ENCODE results near the gene IKZF1. TPM values are rescaled to one million over a fixed set of nuclear protein-coding genes. Genes with fewer than 3 reads are reported as not detected.

IKZF1 gene
- total RNA-seq, 1 experiment from 2014 or later, result 2.3 TPM

DNA sequence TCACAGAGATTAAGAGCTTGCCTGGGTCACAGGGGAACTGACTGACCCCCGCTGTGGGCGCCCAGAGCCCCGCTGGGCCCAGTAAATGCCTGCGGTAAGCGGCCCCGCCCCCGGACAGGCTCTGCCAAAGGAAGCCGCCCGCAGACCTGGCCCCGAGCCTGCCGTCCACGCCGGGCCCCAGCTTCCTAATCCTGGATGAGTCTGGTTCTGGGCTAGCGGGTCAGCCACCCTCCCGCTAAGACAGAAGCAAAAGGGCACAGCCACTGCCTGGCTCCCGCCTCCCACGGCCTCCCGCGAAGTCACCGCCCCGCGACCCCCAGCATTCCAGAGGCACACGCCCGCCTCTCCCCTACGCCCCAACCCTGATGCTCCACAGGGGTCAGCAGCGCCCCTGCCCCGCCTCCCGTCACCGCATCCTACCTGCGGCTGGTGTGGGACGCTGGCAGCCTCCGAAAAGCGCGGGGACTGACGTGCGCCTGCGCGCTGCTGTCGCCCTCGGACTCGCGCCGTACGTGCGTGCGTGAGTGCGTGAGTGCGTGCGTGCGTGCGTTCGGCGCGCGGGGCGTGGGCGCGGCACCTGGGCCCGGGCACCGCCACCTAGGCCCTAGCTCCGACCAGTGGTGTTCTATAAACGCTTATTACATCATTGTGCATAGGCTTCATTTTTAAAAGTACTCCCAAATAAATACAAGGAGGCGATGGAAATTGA is 145.5 kb downstream of the IKZF1 start, which contains the start of gene FIGNL1:
Gene FIGNL1 (minus strand): TSS at position 470 of the 709 bp plus-strand sequence. CDS start 3,063 bp downstream, outside the sequence.
- ChIA-PET CTCF (interaction anchor here (0.6 to 2.2 kb wide), 5 partner anchors 32 to 711 kb away, joined by 3 to 5 read pairs (median 4); partner anchors contain the start of gene ZPBP), POLR2A (no interaction called here)
- no peak within 1 kb of the TSS for H3K27ac Mint-ChIP-seq
- peaks cover 8% of the 10 kb centered on the region for H3K36me3 Mint-ChIP-seq
- H3K4me3 Mint-ChIP-seq, result peak within 1 kb of the TSS; percentile 66
- peaks cover 12% of the 10 kb centered on the region for H3K4me1 Mint-ChIP-seq
- no peaks in the 10 kb centered on the region for H3K9me3 Mint-ChIP-seq
- H3K27me3 Mint-ChIP-seq (ENCODE audit: low read depth), result peaks cover 12% of the 10 kb centered on the region
- DNase-seq (ENCODE audit: low spot score), result peak; percentile 65
- ATAC-seq, result peak; percentile 90
- TF ChIP-seq, protein P1, sequence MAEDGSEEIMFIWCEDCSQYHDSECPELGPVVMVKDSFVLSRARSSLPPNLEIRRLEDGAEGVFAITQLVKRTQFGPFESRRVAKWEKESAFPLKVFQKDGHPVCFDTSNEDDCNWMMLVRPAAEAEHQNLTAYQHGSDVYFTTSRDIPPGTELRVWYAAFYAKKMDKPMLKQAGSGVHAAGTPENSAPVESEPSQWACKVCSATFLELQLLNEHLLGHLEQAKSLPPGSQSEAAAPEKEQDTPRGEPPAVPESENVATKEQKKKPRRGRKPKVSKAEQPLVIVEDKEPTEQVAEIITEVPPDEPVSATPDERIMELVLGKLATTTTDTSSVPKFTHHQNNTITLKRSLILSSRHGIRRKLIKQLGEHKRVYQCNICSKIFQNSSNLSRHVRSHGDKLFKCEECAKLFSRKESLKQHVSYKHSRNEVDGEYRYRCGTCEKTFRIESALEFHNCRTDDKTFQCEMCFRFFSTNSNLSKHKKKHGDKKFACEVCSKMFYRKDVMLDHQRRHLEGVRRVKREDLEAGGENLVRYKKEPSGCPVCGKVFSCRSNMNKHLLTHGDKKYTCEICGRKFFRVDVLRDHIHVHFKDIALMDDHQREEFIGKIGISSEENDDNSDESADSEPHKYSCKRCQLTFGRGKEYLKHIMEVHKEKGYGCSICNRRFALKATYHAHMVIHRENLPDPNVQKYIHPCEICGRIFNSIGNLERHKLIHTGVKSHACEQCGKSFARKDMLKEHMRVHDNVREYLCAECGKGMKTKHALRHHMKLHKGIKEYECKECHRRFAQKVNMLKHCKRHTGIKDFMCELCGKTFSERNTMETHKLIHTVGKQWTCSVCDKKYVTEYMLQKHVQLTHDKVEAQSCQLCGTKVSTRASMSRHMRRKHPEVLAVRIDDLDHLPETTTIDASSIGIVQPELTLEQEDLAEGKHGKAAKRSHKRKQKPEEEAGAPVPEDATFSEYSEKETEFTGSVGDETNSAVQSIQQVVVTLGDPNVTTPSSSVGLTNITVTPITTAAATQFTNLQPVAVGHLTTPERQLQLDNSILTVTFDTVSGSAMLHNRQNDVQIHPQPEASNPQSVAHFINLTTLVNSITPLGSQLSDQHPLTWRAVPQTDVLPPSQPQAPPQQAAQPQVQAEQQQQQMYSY (CRISPR knock-in tag; IDR thresholded peaks at IDR 0.05), result 0 out of 2 replicates have a peak, but pooled peaks have one; percentile 12
- TF ChIP-seq, protein P2, sequence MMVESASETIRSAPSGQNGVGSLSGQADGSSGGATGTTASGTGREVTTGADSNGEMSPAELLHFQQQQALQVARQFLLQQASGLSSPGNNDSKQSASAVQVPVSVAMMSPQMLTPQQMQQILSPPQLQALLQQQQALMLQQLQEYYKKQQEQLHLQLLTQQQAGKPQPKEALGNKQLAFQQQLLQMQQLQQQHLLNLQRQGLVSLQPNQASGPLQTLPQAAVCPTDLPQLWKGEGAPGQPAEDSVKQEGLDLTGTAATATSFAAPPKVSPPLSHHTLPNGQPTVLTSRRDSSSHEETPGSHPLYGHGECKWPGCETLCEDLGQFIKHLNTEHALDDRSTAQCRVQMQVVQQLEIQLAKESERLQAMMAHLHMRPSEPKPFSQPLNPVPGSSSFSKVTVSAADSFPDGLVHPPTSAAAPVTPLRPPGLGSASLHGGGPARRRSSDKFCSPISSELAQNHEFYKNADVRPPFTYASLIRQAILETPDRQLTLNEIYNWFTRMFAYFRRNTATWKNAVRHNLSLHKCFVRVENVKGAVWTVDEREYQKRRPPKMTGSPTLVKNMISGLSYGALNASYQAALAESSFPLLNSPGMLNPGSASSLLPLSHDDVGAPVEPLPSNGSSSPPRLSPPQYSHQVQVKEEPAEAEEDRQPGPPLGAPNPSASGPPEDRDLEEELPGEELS (CRISPR knock-in tag; IDR thresholded peaks at IDR 0.05), result peak; percentile 77; the same call in 1 of the 2 replicates
- TF ChIP-seq ZNF671 (CRISPR knock-in tag; IDR thresholded peaks at IDR 0.05) (no peak), GABPB1 (CRISPR knock-in tag; IDR thresholded peaks at IDR 0.05) (peak; percentile 57), ELF4 (CRISPR knock-in tag; IDR thresholded peaks at IDR 0.05; ENCODE audit: low read depth) (no peak), CREM (CRISPR knock-in tag; IDR thresholded peaks at IDR 0.05) (peak; percentile 72; the same call in 1 of the 2 replicates), FOXP1 (CRISPR knock-in tag; IDR thresholded peaks at IDR 0.05; ENCODE audit: borderline replicate concordance) (peak; percentile 79), FOXK1 (CRISPR knock-in tag; IDR thresholded peaks at IDR 0.05) (peak; percentile 75), SP1 (CRISPR knock-in tag; conservative IDR thresholded peaks at IDR 0.05) (peak; percentile 55), NFE2L1 (CRISPR knock-in tag; IDR thresholded peaks at IDR 0.05) (peak; percentile 88; the same call in 1 of the 2 replicates), ETV6 (CRISPR knock-in tag; IDR thresholded peaks at IDR 0.05) (peak; percentile 50; the same call in 1 of the 2 replicates), ZNF219 (CRISPR knock-in tag; IDR thresholded peaks at IDR 0.05; ENCODE audit: borderline replicate concordance) (no peak), ATF1 (CRISPR knock-in tag; IDR thresholded peaks at IDR 0.05) (no peak), CREB1 (CRISPR knock-in tag; IDR thresholded peaks at IDR 0.05) (peak; percentile 78; the same call in 1 of the 2 replicates), MYBL2 (CRISPR knock-in tag; IDR thresholded peaks at IDR 0.05) (peak; percentile 63)
- TF ChIP-seq, protein P3, sequence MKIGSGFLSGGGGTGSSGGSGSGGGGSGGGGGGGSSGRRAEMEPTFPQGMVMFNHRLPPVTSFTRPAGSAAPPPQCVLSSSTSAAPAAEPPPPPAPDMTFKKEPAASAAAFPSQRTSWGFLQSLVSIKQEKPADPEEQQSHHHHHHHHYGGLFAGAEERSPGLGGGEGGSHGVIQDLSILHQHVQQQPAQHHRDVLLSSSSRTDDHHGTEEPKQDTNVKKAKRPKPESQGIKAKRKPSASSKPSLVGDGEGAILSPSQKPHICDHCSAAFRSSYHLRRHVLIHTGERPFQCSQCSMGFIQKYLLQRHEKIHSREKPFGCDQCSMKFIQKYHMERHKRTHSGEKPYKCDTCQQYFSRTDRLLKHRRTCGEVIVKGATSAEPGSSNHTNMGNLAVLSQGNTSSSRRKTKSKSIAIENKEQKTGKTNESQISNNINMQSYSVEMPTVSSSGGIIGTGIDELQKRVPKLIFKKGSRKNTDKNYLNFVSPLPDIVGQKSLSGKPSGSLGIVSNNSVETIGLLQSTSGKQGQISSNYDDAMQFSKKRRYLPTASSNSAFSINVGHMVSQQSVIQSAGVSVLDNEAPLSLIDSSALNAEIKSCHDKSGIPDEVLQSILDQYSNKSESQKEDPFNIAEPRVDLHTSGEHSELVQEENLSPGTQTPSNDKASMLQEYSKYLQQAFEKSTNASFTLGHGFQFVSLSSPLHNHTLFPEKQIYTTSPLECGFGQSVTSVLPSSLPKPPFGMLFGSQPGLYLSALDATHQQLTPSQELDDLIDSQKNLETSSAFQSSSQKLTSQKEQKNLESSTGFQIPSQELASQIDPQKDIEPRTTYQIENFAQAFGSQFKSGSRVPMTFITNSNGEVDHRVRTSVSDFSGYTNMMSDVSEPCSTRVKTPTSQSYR (CRISPR knock-in tag; IDR thresholded peaks at IDR 0.05), result 0 out of 2 replicates have a peak, but pooled peaks have one; percentile 36
- TF ChIP-seq, protein P4, sequence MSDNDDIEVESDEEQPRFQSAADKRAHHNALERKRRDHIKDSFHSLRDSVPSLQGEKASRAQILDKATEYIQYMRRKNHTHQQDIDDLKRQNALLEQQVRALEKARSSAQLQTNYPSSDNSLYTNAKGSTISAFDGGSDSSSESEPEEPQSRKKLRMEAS (CRISPR knock-in tag; IDR thresholded peaks at IDR 0.05), result peak; percentile 92
- TF ChIP-seq, protein P5, sequence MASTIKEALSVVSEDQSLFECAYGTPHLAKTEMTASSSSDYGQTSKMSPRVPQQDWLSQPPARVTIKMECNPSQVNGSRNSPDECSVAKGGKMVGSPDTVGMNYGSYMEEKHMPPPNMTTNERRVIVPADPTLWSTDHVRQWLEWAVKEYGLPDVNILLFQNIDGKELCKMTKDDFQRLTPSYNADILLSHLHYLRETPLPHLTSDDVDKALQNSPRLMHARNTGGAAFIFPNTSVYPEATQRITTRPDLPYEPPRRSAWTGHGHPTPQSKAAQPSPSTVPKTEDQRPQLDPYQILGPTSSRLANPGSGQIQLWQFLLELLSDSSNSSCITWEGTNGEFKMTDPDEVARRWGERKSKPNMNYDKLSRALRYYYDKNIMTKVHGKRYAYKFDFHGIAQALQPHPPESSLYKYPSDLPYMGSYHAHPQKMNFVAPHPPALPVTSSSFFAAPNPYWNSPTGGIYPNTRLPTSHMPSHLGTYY (CRISPR knock-in tag; IDR thresholded peaks at IDR 0.05), result no peak
- TF ChIP-seq, protein P6, sequence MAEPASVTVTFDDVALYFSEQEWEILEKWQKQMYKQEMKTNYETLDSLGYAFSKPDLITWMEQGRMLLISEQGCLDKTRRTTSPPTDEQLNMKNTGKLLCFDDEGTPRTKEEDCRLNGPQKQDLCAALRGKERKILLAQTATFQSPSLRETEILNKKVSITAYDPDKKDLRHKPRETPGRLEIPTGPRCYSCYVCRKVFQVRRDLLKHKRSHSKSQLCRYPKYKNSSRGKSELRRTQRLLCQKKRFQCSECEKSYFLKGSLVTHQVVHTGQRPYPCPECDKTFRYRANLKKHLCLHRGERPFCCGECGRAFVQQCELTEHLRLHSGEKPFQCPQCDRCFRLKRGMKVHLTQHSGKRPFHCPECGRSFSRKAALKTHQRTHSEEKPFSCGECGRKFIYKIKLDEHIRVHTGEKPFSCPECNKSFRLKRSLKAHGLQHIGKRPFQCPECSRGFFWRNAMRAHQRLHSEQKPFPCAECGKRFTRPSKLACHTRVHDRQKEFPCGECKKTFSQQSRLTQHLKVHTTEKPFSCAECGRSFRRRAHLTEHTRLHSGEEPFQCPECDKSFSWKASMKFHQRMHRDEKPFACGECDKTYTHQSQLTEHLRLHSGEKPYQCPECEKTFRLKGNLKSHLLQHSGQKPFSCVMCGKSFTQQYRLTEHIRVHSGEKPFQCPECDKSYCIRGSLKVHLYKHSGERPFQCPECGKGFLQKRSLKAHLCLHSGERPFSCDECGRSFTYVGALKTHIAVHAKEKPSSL (CRISPR knock-in tag; conservative IDR thresholded peaks at IDR 0.05), result no peak
- TF ChIP-seq, protein P7, sequence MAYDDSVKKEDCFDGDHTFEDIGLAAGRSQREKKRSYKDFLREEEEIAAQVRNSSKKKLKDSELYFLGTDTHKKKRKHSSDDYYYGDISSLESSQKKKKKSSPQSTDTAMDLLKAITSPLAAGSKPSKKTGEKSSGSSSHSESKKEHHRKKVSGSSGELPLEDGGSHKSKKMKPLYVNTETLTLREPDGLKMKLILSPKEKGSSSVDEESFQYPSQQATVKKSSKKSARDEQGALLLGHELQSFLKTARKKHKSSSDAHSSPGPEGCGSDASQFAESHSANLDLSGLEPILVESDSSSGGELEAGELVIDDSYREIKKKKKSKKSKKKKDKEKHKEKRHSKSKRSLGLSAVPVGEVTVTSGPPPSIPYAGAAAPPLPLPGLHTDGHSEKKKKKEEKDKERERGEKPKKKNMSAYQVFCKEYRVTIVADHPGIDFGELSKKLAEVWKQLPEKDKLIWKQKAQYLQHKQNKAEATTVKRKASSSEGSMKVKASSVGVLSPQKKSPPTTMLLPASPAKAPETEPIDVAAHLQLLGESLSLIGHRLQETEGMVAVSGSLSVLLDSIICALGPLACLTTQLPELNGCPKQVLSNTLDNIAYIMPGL (CRISPR knock-in tag; IDR thresholded peaks at IDR 0.05), result 0 out of 2 replicates have a peak, but pooled peaks have one; percentile 47
- TF ChIP-seq, protein P8, sequence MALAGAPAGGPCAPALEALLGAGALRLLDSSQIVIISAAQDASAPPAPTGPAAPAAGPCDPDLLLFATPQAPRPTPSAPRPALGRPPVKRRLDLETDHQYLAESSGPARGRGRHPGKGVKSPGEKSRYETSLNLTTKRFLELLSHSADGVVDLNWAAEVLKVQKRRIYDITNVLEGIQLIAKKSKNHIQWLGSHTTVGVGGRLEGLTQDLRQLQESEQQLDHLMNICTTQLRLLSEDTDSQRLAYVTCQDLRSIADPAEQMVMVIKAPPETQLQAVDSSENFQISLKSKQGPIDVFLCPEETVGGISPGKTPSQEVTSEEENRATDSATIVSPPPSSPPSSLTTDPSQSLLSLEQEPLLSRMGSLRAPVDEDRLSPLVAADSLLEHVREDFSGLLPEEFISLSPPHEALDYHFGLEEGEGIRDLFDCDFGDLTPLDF (CRISPR knock-in tag; IDR thresholded peaks at IDR 0.05), result peak; percentile 78

Measured in WTC11 (cell line).